Panc1 (cell line): ENCODE measurements around the gene PGS1. TPM values are rescaled to one million over a fixed set of nuclear protein-coding genes. Genes with fewer than 3 reads are reported as not detected.

Experiments used
- ATAC-seq: fragments of 200-7000 bp; cut with Tn5 transposase; 2 replicates; pipeline ENCODE4 v1.9.1; 2020; ENCODE audit warnings: mild to moderate bottlenecking, moderate library complexity
- BruUV-seq: library from RNA; stranded (reverse); fragments of 400-500 nt; replicated peaks from 2 replicates; lab custom pipeline; 2021; lab: Mats Ljungman, UMichigan
- CTCF ChIA-PET: fragments of 300-600 bp; sonication (Branson Sonifier 250); formaldehyde crosslinking; loops from one replicate; lab custom pipeline; 2022; ENCODE audit warnings: antibody characterized with exemption; lab: Charles Lee
- POLR2A ChIA-PET: fragments of 300-600 bp; sonication (Branson Sonifier 250); formaldehyde crosslinking; loops from one replicate; lab custom pipeline; 2022; ENCODE audit warnings: antibody characterized with exemption; lab: Charles Lee
- DNase-seq: peaks from one replicate; pipeline ENCODE4 v3.0.0-alpha.2; 2010; ENCODE audit warnings: low read depth, low spot score
- H3K27ac ChIP-seq: 2 replicates; pipeline ENCODE4 v1.5.1; 2011; ENCODE audit warnings: mild to moderate bottlenecking, low read length, inconsistent platforms
- H3K27me3 ChIP-seq: fragments of 200-500 bp; sonication (Bioruptor generic); 2 replicates; pipeline ENCODE4 v1.6.0; 2014; ENCODE audit warnings: low read length, inconsistent platforms; ENCODE audit not compliant: control insufficient read depth, insufficient read depth
- H3K36me3 ChIP-seq: fragments of 200-500 bp; sonication (Bioruptor generic); 2 replicates; pipeline ENCODE4 v1.5.1; 2014; ENCODE audit warnings: inconsistent platforms, mild to moderate bottlenecking, low read length, moderate library complexity; ENCODE audit not compliant: control insufficient read depth, insufficient read depth
- H3K4me1 ChIP-seq: 2 replicates; pipeline ENCODE4 v1.5.1; 2011; ENCODE audit warnings: inconsistent platforms, mild to moderate bottlenecking, low read length, moderate library complexity; ENCODE audit not compliant: control insufficient read depth, insufficient read depth
- H3K4me3 ChIP-seq, 2 experiments: 2 replicates each; pipeline ENCODE4 v1.5.1; 2011 to 2012; ENCODE audit warnings: low read depth in 2 of 2, low read length in 2 of 2, mild to moderate bottlenecking in 2 of 2, inconsistent platforms in 1 of 2, moderate library complexity in 1 of 2
- H3K9me3 ChIP-seq: fragments of 200-500 bp; sonication (Bioruptor generic); 2 replicates; pipeline ENCODE4 v1.5.1; 2014; ENCODE audit warnings: low read depth, mild to moderate bottlenecking, inconsistent platforms, low read length, moderate library complexity; ENCODE audit not compliant: control insufficient read depth, insufficient read depth
- POLR2AphosphoS5 ChIP-seq: IDR thresholded peaks from 2 replicates; pipeline ENCODE4 v1.6.1; 2012; ENCODE audit warnings: mild to moderate bottlenecking, low read depth, low read length, moderate library complexity
- REST ChIP-seq, 2 experiments: IDR thresholded peaks; 2 replicates each; pipeline ENCODE4 v1.6.1; 2011 to 2012; ENCODE audit warnings: low read depth in 2 of 2, control low read depth in 1 of 2, low read length in 1 of 2, mild to moderate bottlenecking in 1 of 2, moderate library complexity in 1 of 2; ENCODE audit not compliant: insufficient read depth in 1 of 2
- SIN3A ChIP-seq: IDR thresholded peaks from 2 replicates; pipeline ENCODE4 v1.6.1; 2012; ENCODE audit warnings: low read depth, mild to moderate bottlenecking, low read length, moderate library complexity, borderline replicate concordance; ENCODE audit not compliant: insufficient read depth
- TCF7L2 ChIP-seq: IDR thresholded peaks from 2 replicates; pipeline ENCODE4 v1.6.1; 2011; ENCODE audit warnings: mild to moderate bottlenecking, low read depth, low read length, inconsistent platforms
- in situ Hi-C: cut with HindIII; loops from 2 replicates; pipeline ENCODE4 v1.10.0; 2016; ENCODE audit warnings: low sequenced_read_pairs, low pct_unique_long_range_greater_than_20kb
- intact Hi-C: fragments of 100-400 bp; cut with micrococcal nuclease; formaldehyde crosslinking; loops from one replicate; pipeline ENCODE4 v1.10.0; 2022; ENCODE audit not compliant: unreplicated experiment
- total RNA-seq: library from RNA; stranded (reverse); gene quantifications from one replicate; pipeline ENCODE4 v1.2.1, GENCODE V29; 2021; ENCODE audit not compliant: unreplicated experiment
- TF ChIP-seq, protein P1 (sequence below): fragments of 450-650 bp; IDR thresholded peaks from 2 replicates; pipeline ENCODE4 v1.5.1; 2017; ENCODE audit warnings: mild to moderate bottlenecking

The PGS1 gene
- total RNA-seq, 1 experiment from 2014 or later = 47.5 TPM

DNA sequence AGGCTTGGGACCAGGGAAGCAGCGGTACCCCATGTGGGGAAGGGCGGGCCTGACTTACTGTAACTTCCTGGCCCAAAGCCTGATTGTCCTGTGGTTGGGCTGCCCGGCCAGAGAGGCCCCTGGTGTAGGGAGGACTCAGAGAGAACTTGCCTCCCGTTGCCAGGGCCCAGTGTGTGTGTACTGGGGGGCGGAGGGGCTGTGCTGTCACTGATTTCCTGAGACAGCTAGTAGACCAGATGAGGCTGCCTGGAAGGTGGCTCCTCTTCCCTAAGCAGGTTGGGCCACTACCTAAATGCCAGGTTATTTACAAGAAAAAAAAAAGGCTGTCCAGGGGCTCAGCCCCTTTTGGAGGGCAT is 35.3 kb upstream of the PGS1 start:
- Histone ChIP-seq H3K4me1 (peaks cover 59% of the 10 kb centered on the region), H3K36me3 (no peaks in the 10 kb centered on the region), H3K4me3 (peak overlapping the region in 1 of 2 experiments; percentile 47; a peak in 1 of 4 replicates), H3K9me3 (no peaks in the 10 kb centered on the region), H3K27me3 (no peaks in the 10 kb centered on the region), H3K27ac (peak overlapping the region; percentile 90)
- in situ Hi-C loops = no loop called here
- intact Hi-C loops = no loop called here
- BruUV-seq = no TSS peak
- POLR2A ChIA-PET = interaction anchor here (1.2 kb wide), 1 partner anchor 13 kb away, joined by 3 read pairs; no protein-coding TSS in a partner anchor
- no peak for TF ChIP-seq REST (IDR thresholded peaks at IDR 0.05; ENCODE audit: insufficient read depth in 1 of 2, low read depth in 2 of 2, low read length in 1 of 2)
- TF ChIP-seq SIN3A = no peak
- no peak for TF ChIP-seq TCF7L2
- no peak; the same call in 1 of the 2 replicates for TF ChIP-seq POLR2AphosphoS5
- TF ChIP-seq, protein P1, sequence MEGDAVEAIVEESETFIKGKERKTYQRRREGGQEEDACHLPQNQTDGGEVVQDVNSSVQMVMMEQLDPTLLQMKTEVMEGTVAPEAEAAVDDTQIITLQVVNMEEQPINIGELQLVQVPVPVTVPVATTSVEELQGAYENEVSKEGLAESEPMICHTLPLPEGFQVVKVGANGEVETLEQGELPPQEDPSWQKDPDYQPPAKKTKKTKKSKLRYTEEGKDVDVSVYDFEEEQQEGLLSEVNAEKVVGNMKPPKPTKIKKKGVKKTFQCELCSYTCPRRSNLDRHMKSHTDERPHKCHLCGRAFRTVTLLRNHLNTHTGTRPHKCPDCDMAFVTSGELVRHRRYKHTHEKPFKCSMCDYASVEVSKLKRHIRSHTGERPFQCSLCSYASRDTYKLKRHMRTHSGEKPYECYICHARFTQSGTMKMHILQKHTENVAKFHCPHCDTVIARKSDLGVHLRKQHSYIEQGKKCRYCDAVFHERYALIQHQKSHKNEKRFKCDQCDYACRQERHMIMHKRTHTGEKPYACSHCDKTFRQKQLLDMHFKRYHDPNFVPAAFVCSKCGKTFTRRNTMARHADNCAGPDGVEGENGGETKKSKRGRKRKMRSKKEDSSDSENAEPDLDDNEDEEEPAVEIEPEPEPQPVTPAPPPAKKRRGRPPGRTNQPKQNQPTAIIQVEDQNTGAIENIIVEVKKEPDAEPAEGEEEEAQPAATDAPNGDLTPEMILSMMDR = no peak
- peak; percentile 61 for ATAC-seq
- no peak for DNase-seq
- CTCF ChIA-PET = no interaction called here

- no peak overlapping the region for H3K4me3 ChIP-seq
- no peak for ATAC-seq
- H3K27ac ChIP-seq = peak overlapping the region; percentile 90
- TF ChIP-seq TCF7L2 (no peak), REST (IDR thresholded peaks at IDR 0.05; ENCODE audit: insufficient read depth in 1 of 2, low read depth in 2 of 2, low read length in 1 of 2) (no peak)
- CTCF ChIA-PET = interaction anchor here (0.6 to 1.3 kb wide), 3 partner anchors 15 to 79 kb away, joined by 3 to 9 read pairs (median 3); no protein-coding TSS in a partner anchor
- H3K36me3 ChIP-seq = no peaks in the 10 kb centered on the region
- no peaks in the 10 kb centered on the region for H3K27me3 ChIP-seq
- POLR2A ChIA-PET = interaction anchor here (0.6 to 1.2 kb wide), 3 partner anchors 14 to 138 kb away, joined by 3 to 10 read pairs (median 4); no protein-coding TSS in a partner anchor
- in situ Hi-C loops = no loop called here
- H3K4me1 ChIP-seq = peaks cover 63% of the 10 kb centered on the region
- intact Hi-C loops = no loop called here
- no TSS peak for BruUV-seq
- H3K9me3 ChIP-seq = no peaks in the 10 kb centered on the region
- DNase-seq = no peak
Observed at GRCh38 chr17:78343543-78344201, 34.8 kb upstream of the PGS1 start.
